AG04449 (cell line): ENCODE measurements around the gene SPACA7.

Experiments used
- CTCF ChIA-PET: fragments of 350-600 bp; formaldehyde crosslinking; extraction: SDS; loops from one replicate; lab custom pipeline; 2021; ENCODE audit warnings: antibody characterized with exemption; lab: Yijun Ruan, JAX
- POLR2A ChIA-PET: fragments of 400-600, 350-600 bp; formaldehyde crosslinking; extraction: SDS; loops from one replicate; lab custom pipeline; 2020; ENCODE audit warnings: antibody characterized with exemption, inconsistent platforms; lab: Yijun Ruan, JAX
- DNase-seq: peaks from one replicate; pipeline ENCODE4 v3.0.0-alpha.2; 2010; ENCODE audit warnings: low read depth, low spot score
- H3K4me3 ChIP-seq: 2 replicates; pipeline ENCODE4 v1.5.1; 2011; ENCODE audit warnings: low read depth, mild to moderate bottlenecking, control low read depth, low read length
- CTCF ChIP-seq: IDR thresholded peaks from one replicate; pipeline ENCODE4 v1.5.1; 2011; ENCODE audit warnings: mild to moderate bottlenecking, moderate library complexity, low read length, control low read depth, inconsistent platforms; ENCODE audit not compliant: insufficient read depth; ENCODE audit errors: missing control alignments

Gene SPACA7

DNA sequence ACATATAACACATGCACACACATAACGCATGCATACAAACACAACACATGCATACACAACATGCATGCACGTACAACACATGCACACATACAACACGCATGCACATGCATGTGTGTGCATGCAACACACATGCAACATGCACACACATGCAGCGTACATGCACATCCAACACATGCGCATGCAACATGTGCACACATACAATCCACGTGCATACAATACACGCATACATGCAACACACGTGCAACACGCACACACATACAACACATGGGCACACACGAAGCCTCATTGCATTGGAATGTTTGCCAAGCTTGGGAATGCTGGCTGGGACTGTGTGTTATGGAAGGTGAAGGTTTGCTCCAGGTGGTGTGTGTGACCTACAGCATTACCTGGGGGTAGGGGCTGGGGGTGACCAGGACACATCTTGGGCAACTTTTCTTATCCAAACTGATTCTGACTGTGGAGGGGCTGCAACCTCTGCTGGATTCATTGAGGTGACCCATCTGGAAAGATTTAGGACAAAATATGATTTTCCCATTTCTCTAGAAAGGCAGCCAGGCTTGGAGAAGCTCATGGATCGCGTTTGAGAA is 58.9 kb downstream of the SPACA7 start:
- TF ChIP-seq CTCF: no peak
- POLR2A ChIA-PET: no interaction called here
- no peak for DNase-seq
- CTCF ChIA-PET: interaction anchor here (1.4 kb wide), 1 partner anchor 11 kb away, joined by 3 read pairs; no protein-coding TSS in a partner anchor
- no peak overlapping the region for H3K4me3 ChIP-seq

GRCh38 chr13:112435973-112436372 is 59.8 kb downstream of the SPACA7 start:
- ChIA-PET POLR2A (no interaction called here), CTCF (interaction anchor here (1.4 kb wide), 1 partner anchor 10 kb away, joined by 3 read pairs; no protein-coding TSS in a partner anchor)
- TF ChIP-seq CTCF: no peak
- DNase-seq: no peak
- H3K4me3 ChIP-seq: no peak overlapping the region

DNA sequence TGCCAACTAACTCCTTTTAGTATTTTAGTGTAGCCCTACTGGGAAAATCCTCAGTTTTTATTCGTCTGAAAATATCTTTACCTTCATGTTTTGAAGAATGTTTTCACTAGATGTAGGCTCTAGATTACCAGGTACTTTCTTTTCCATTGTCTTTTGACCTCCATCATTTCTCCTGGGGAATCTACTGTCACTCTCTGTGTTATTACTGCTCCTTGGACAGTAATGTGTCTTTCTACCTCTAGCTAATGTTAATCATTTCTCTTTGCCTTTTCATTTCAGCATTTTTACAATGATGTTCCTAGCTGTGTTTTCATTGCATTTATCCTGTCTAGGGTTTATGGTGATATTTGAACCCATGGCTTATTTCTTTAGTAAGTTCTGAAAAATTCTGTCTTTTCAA is 61.9 kb downstream of the SPACA7 start:
- POLR2A ChIA-PET: no interaction called here
- no peak for DNase-seq
- CTCF ChIA-PET: no interaction called here
- no peak for TF ChIP-seq CTCF
- no peak overlapping the region for H3K4me3 ChIP-seq

DNA sequence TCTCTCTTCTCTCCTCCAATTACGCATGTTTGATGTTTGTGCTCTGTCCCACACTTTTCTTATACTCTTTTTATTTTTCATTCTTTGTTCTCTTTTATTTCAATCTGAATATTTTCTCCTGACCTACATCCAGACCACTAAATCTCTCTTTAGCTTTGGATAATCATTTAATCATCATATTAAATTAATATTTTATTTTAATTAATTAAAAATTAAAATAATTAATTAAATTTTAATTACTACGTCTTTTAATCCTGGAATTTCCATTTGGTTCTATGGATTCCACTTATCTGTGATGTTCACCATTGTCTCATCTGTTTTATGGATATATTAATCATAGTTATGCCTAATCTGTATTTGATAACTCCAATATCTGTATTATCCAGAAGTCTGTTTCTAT is 62.4 kb downstream of the SPACA7 start:
- POLR2A ChIA-PET: no interaction called here
- no peak for TF ChIP-seq CTCF
- no peak overlapping the region for H3K4me3 ChIP-seq
- CTCF ChIA-PET: interaction anchor here (1.1 kb wide), 1 partner anchor 167 kb away, joined by 3 read pairs; no protein-coding TSS in a partner anchor
- DNase-seq: no peak

DNA sequence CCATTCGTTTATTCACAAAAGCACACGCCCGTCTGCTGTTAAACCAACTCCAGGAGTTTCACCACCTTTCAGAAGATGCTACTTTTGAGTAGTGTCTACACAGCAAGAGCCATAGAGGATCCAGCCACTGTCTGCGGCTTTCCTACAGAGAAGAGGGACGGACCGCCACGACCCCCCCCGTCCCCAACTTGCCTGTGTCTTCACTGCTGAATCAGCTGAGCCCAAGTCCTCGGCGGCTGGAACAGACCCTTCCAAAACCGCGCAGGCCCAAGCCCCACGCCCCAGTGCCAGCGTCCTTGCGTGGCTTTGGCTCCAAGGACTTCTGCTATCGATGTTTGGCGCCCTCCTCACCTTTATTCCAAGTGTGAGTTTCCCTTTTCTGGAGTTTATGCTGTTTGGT is 65.1 kb downstream of the SPACA7 start:
- DNase-seq: no peak
- no peak overlapping the region for H3K4me3 ChIP-seq
- POLR2A ChIA-PET: no interaction called here
- CTCF ChIA-PET: no interaction called here
- TF ChIP-seq CTCF: no peak

GRCh38 chr13:112441779-112442310 is 65.7 kb downstream of the SPACA7 start:
- no peak for TF ChIP-seq CTCF
- no peak for DNase-seq
- ChIA-PET CTCF (interaction anchor here (5.0 kb wide), 1 partner anchor 967 kb away, joined by 44 read pairs; no protein-coding TSS in a partner anchor), POLR2A (no interaction called here)
- H3K4me3 ChIP-seq: no peak overlapping the region
